Right lung (tissue), 5 donors: ENCODE measurements around the gene FMNL2. TPM values are rescaled to one million over a fixed set of nuclear protein-coding genes. Genes with fewer than 3 reads are reported as not detected.

Experiments
- DNase-seq, 2 donors: peaks; one replicate each; pipeline ENCODE4 v3.0.0-alpha.2; 2013
- polyA plus RNA-seq, 5 donors: library from polyadenylated mRNA; unstranded; fragments of 120-200 nt; gene quantifications; one replicate each; pipeline versions ENCODE4 v1.2.1 to v1.2.3, GENCODE V29; 2013; ENCODE audit warnings: inconsistent platforms in 1 of 5, low replicate concordance in 1 of 5; ENCODE audit not compliant: insufficient read length in 5 of 5, insufficient read depth in 1 of 5

FMNL2 gene
- polyA plus RNA-seq, 5 donors, result 51.4 to 89.6 (median 77.5) TPM

- no peak for DNase-seq
Measured at GRCh38 chr2:152400607-152401214, 65.7 kb downstream of the FMNL2 start.

- no peak for DNase-seq
Measured at GRCh38 chr2:152402780-152403759, 68.1 kb downstream of the FMNL2 start.

- no peak for DNase-seq
Measured at GRCh38 chr2:152405206-152406118, 70.5 kb downstream of the FMNL2 start.

GRCh38 chr2:152406119-152406835 lies 71.3 kb downstream of the FMNL2 start:
- no peak for DNase-seq

- DNase-seq, result no peak
Measured at GRCh38 chr2:152406836-152407161, 71.8 kb downstream of the FMNL2 start.

- DNase-seq, result no peak
Measured at GRCh38 chr2:152407204-152407721, 72.3 kb downstream of the FMNL2 start.

GRCh38 chr2:152407806-152408205 lies 72.8 kb downstream of the FMNL2 start:
- DNase-seq, result no peak

- DNase-seq, result no peak
Measured at GRCh38 chr2:152408254-152408653, 73.3 kb downstream of the FMNL2 start.

GRCh38 chr2:152409386-152410164 lies 74.6 kb downstream of the FMNL2 start:
- DNase-seq, result no peak

GRCh38 chr2:152410165-152410597 lies 75.2 kb downstream of the FMNL2 start:
- no peak for DNase-seq

GRCh38 chr2:152411154-152411553 lies 76.2 kb downstream of the FMNL2 start:
- DNase-seq, result no peak

GRCh38 chr2:152413228-152414030 lies 78.5 kb downstream of the FMNL2 start:
- no peak for DNase-seq

GRCh38 chr2:152415231-152415642 lies 80.3 kb downstream of the FMNL2 start:
- DNase-seq, result no peak

GRCh38 chr2:152415796-152416195 lies 80.8 kb downstream of the FMNL2 start:
- DNase-seq, result no peak

- DNase-seq, result no peak
Measured at GRCh38 chr2:152418688-152419087, 83.7 kb downstream of the FMNL2 start.

- no peak for DNase-seq
Measured at GRCh38 chr2:152419944-152420343, 85.0 kb downstream of the FMNL2 start.

GRCh38 chr2:152420363-152420762 lies 85.4 kb downstream of the FMNL2 start:
- no peak for DNase-seq

- no peak for DNase-seq
Measured at GRCh38 chr2:152420936-152421335, 86.0 kb downstream of the FMNL2 start.
